Adrenal gland (tissue), 5 donors: ENCODE results near the gene EPHB1.

Experiments used
- CTCF ChIP-seq, 6 experiments: fragments of 450-650 bp in 4 of 6; fragments of 200-600 bp in 2 of 6; sonication (generic) in 1 of 6; IDR thresholded peaks; 1 replicate in 5 of 6; 2 replicates in 1 of 6; pipeline versions ENCODE4 v1.5.1 to v1.8.0; 2016 to 2021; ENCODE audit warnings: antibody characterized with exemption in 6 of 6, mild to moderate bottlenecking in 2 of 6, moderate library complexity in 1 of 6
- POLR2A ChIP-seq, 2 donors: fragments of 450-650 bp; IDR thresholded peaks; one replicate each; pipeline ENCODE4 v1.6.1; 2017; ENCODE audit warnings: antibody characterized with exemption in 2 of 2, mild to moderate bottlenecking in 2 of 2, moderate library complexity in 1 of 2
- donor health status: DM: no; HTN: no; CAD: no.

- TF ChIP-seq CTCF (IDR thresholded peaks at IDR 0.05) (no peak), POLR2A (IDR thresholded peaks at IDR 0.05) (no peak)
Observed at GRCh38 chr3:135226057-135226456, 431.0 kb downstream of the EPHB1 start.
